22Rv1 (cell line): Measurements from ENCODE around the gene MAGI1.

Experiments
- ZFX ChIP-seq: fragments of 450-650 bp; IDR thresholded peaks from 2 replicates; pipeline ENCODE4 v1.6.1; 2017; ENCODE audit warnings: antibody characterized with exemption, borderline replicate concordance
- TF ChIP-seq, protein P1 (sequence below): fragments of 450-650 bp; IDR thresholded peaks from 2 replicates; pipeline ENCODE4 v1.5.1; 2017; ENCODE audit warnings: mild to moderate bottlenecking

DNA sequence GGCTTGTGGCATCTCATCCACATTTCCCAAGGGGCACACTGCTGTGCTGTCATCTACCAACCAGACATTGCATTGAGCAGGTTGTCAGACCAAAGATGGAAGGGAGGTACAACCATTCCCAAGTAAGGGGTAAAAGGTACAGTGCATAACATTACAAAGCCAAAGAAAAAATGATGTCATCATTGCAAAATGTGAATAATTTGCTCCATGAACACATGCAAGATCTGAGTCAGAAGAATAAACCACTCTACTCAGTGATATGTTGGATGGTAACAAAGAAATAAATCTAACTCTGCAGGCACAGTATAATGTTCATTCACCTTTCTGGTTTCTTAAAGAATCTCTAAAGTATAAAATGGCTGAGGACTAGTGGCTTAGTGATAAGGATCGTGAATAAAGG is 202.7 kb downstream of the MAGI1 start:
- TF ChIP-seq, protein P1, sequence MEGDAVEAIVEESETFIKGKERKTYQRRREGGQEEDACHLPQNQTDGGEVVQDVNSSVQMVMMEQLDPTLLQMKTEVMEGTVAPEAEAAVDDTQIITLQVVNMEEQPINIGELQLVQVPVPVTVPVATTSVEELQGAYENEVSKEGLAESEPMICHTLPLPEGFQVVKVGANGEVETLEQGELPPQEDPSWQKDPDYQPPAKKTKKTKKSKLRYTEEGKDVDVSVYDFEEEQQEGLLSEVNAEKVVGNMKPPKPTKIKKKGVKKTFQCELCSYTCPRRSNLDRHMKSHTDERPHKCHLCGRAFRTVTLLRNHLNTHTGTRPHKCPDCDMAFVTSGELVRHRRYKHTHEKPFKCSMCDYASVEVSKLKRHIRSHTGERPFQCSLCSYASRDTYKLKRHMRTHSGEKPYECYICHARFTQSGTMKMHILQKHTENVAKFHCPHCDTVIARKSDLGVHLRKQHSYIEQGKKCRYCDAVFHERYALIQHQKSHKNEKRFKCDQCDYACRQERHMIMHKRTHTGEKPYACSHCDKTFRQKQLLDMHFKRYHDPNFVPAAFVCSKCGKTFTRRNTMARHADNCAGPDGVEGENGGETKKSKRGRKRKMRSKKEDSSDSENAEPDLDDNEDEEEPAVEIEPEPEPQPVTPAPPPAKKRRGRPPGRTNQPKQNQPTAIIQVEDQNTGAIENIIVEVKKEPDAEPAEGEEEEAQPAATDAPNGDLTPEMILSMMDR = no peak
- TF ChIP-seq ZFX = no peak
